ENCODE results near the gene COL8A2.

Gene COL8A2

GRCh38 chr1:36083635-36084496 is 41.2 kb downstream of the COL8A2 start, which contains the start of gene TEKT2:
Gene TEKT2 (plus strand): TSS chr1:36084094. CDS start chr1:36084922, 828 bp downstream.
- DNase-seq (ENCODE audit: low read depth): no peak
- peak within 1 kb of the TSS; percentile 51 for H3K4me3 ChIP-seq (ENCODE audit: low read depth, low read length)

GRCh38 chr1:36083219-36083618 is 41.8 kb downstream of the COL8A2 start:
- no peak overlapping the region for H3K4me3 ChIP-seq (ENCODE audit: low read depth, low read length)
- DNase-seq (ENCODE audit: low read depth): no peak

GRCh38 chr1:36081926-36082485 is 43.0 kb downstream of the COL8A2 start:
- no peak overlapping the region for H3K4me3 ChIP-seq (ENCODE audit: low read depth, low read length)
- DNase-seq (ENCODE audit: low read depth): no peak

GRCh38 chr1:36080801-36081200 is 44.2 kb downstream of the COL8A2 start:
- DNase-seq (ENCODE audit: low read depth): no peak
- H3K4me3 ChIP-seq (ENCODE audit: low read depth, low read length): no peak overlapping the region

GRCh38 chr1:36080236-36080635 is 44.8 kb downstream of the COL8A2 start:
- no peak for DNase-seq (ENCODE audit: low read depth)
- no peak overlapping the region for H3K4me3 ChIP-seq (ENCODE audit: low read depth, low read length)

GRCh38 chr1:36076979-36077573 is 47.9 kb downstream of the COL8A2 start:
- DNase-seq (ENCODE audit: low read depth): no peak
- H3K4me3 ChIP-seq (ENCODE audit: low read depth, low read length): no peak overlapping the region

- DNase-seq (ENCODE audit: low read depth): no peak
- H3K4me3 ChIP-seq (ENCODE audit: low read depth, low read length): no peak overlapping the region
These were observed 54.7 kb downstream of the COL8A2 start for GRCh38 chr1:36070349-36070748.

- no peak for DNase-seq (ENCODE audit: low read depth)
- no peak overlapping the region for H3K4me3 ChIP-seq (ENCODE audit: low read depth, low read length)
These were observed 56.2 kb downstream of the COL8A2 start for GRCh38 chr1:36068866-36069265.

- no peak overlapping the region for H3K4me3 ChIP-seq (ENCODE audit: low read depth, low read length)
- no peak for DNase-seq (ENCODE audit: low read depth)
These were observed 57.2 kb downstream of the COL8A2 start for GRCh38 chr1:36067871-36068270.

GRCh38 chr1:36062315-36062714 is 62.7 kb downstream of the COL8A2 start:
- no peak overlapping the region for H3K4me3 ChIP-seq (ENCODE audit: low read depth, low read length)

GRCh38 chr1:36055706-36056105 is 69.3 kb downstream of the COL8A2 start:
- no peak overlapping the region for H3K4me3 ChIP-seq (ENCODE audit: low read depth, low read length)
- no peak for DNase-seq (ENCODE audit: low read depth)

More at GRCh38 chr1:36062315-36062714, 62.7 kb downstream of the COL8A2 start:
- no peak for DNase-seq (ENCODE audit: low read depth)

GRCh38 chr1:36053978-36054377 is 71.0 kb downstream of the COL8A2 start:
- no peak overlapping the region for H3K4me3 ChIP-seq (ENCODE audit: low read depth, low read length)
- no peak for DNase-seq (ENCODE audit: low read depth)

- H3K4me3 ChIP-seq (ENCODE audit: low read depth, low read length): no peak overlapping the region
- no peak for DNase-seq (ENCODE audit: low read depth)
These were observed 73.2 kb downstream of the COL8A2 start for GRCh38 chr1:36051821-36052220.

Measured in skeletal muscle cell (primary cell).